Rectal smooth muscle tissue (tissue), 1 donor: ENCODE results near the gene FGGY.

Experiments used
- H3K27ac ChIP-seq: one replicate; pipeline ENCODE4 v1.7.0; 2013; ENCODE audit warnings: low read depth, low read length, inconsistent platforms
- H3K27me3 ChIP-seq: one replicate; pipeline ENCODE4 v1.7.0; 2013; ENCODE audit warnings: low read length; ENCODE audit not compliant: control insufficient read depth, insufficient read depth
- H3K36me3 ChIP-seq: one replicate; pipeline ENCODE4 v1.7.0; 2013; ENCODE audit warnings: low read length; ENCODE audit not compliant: control insufficient read depth, insufficient read depth
- H3K4me1 ChIP-seq: one replicate; pipeline ENCODE4 v1.7.0; 2013; ENCODE audit warnings: low read length; ENCODE audit not compliant: control insufficient read depth, insufficient read depth
- H3K4me3 ChIP-seq: one replicate; pipeline ENCODE4 v1.7.0; 2013; ENCODE audit warnings: low read length
- H3K9ac ChIP-seq: one replicate; pipeline ENCODE4 v1.7.0; 2013; ENCODE audit warnings: low read length

The FGGY gene

DNA sequence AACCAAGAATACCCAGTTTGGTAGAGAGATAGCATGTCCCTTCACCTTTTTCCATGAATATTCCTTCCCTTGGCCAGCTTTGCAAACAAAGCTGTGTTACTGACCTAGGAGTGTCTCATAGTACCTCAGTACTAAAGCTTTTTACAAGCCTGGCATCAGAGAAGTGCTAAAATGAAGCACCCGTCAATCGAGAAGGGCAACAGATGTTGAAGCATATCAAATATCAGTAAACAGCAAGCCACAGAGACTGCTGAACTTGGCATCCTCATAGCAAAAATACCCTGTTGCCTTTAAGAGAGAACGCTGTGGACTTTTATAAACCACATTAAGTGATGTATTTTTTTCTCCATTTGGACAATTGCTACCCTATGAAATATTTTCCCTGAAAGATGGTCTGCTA, 389.3 kb downstream of the FGGY start:
- Histone ChIP-seq H3K36me3 (no peaks in the 10 kb centered on the region), H3K9ac (no peak overlapping the region), H3K4me1 (peaks cover 27% of the 10 kb centered on the region), H3K27ac (no peak overlapping the region), H3K27me3 (no peaks in the 10 kb centered on the region), H3K4me3 (no peak overlapping the region)

DNA sequence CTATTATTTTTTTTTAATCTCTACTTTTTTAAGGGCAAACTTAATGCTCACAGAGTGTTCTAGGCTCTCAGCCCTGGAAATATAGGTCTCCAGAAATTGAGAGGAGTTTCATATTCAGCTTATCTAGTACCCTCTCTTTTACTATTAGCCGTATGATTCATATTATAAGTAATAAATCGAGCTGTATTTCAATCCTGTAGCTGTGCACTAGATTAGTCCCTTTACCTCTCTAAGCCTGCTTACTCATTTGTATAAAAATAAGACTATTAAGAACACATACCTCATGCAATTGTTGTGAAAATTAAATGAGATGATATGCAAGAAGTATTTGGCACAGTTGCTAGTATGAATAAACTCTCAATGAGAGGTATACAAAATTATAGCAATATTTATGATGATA, 389.7 kb downstream of the FGGY start:
- peaks cover 27% of the 10 kb centered on the region for H3K4me1 ChIP-seq
- H3K4me3 ChIP-seq, result no peak overlapping the region
- H3K9ac ChIP-seq, result no peak overlapping the region
- no peaks in the 10 kb centered on the region for H3K36me3 ChIP-seq
- H3K27ac ChIP-seq, result no peak overlapping the region
- no peaks in the 10 kb centered on the region for H3K27me3 ChIP-seq

DNA sequence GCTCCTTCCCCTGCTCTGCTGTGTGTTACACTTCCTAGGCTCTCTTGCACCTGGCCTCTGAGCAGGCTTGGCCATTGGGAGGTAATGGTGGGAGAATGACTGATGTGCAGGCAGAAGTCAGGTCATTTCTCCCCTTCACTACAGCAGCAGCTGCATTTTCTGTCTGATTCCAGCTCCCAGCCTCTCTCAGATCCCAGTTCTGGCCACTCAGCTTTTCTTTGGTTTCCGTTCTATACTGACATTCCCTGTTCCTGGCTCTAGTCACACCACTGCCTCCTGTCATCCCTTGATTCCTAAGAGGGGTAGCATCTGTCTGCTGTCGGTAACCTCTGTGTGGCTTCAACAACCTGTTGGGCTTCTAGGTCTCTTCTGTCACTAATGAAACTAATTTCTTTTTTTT, 390.2 kb downstream of the FGGY start:
- H3K36me3 ChIP-seq, result no peaks in the 10 kb centered on the region
- H3K27ac ChIP-seq, result no peak overlapping the region
- H3K4me1 ChIP-seq, result peaks cover 27% of the 10 kb centered on the region
- no peaks in the 10 kb centered on the region for H3K27me3 ChIP-seq
- H3K9ac ChIP-seq, result no peak overlapping the region
- no peak overlapping the region for H3K4me3 ChIP-seq

DNA sequence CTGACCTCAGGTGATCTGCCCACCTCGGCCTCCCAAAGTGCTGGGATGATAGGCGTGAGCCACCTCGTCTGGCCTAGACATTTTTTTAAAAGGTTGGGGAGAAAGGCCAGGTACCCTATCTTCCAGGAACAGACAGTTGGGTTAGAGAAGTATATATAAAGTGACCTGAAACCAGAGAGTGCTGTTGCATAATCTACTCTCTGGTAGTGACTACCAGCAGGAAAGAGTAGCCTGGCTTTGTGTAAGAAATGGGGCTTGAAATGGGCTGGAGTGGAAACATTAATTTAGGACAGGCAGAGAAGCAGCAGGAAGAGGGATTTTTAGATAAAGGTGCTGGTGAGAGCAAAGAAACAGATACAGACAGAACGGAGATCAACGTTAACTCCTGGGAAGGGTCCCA, 392.1 kb downstream of the FGGY start:
- Histone ChIP-seq H3K4me1 (peaks cover 8% of the 10 kb centered on the region), H3K27ac (no peak overlapping the region), H3K36me3 (no peaks in the 10 kb centered on the region), H3K4me3 (no peak overlapping the region), H3K9ac (no peak overlapping the region), H3K27me3 (no peaks in the 10 kb centered on the region)

DNA sequence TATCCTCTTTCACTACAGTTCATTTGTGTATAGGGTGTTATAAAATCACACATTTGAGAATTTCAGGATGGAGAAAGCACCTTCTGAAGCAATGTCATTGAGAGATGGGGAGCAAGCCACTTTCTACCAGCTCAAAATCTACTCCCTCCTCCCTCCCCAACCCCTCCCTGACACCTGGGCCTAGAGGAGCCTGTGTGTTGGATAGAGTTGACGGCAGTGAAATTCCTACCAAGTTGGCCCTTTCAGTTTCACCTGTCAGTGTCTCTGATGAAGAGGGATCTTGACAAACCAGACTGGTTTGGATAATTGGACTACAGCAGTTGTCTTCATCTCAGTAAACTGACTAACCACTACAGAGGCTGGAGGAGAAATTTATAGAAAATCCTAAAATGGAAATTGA, 392.8 kb downstream of the FGGY start:
- Histone ChIP-seq H3K4me1 (peaks cover 8% of the 10 kb centered on the region), H3K9ac (no peak overlapping the region), H3K27me3 (no peaks in the 10 kb centered on the region), H3K27ac (no peak overlapping the region), H3K36me3 (no peaks in the 10 kb centered on the region), H3K4me3 (no peak overlapping the region)

DNA sequence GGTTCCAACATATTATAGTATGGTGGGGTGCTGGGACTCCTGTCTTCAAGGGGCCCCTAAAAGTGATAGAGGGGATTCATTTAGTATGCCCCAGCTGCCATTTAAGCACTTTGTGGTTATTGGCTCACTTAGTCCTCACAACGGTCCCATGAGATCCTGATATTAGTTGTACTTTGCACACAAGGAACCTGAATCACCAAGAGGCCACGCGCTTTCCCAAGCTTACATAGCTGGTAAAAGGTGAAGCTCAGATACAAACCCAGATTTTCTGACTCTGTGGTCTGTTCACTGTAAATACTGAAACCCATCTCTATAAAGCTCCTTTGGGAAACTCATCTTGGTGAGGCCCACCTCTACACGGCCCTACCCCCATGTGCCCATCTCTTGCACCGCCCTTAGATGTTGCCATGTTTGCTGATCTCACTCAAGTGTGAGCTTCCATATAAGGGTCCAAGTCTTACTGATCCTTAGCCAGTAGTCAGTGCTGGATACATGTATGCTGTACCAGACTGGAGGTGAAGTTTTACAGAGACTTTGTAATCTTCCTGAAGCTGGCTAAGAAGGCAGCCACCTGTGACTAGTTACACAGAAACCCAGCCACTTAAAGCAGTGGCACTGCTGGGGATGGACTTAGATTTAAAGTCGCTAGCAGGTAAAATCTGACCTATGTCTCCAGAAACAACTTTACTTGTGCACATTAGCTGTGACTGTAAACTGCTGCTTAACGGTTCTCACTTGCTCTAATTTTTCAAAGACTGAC, 393.5 kb downstream of the FGGY start:
- H3K4me1 ChIP-seq, result peaks cover 8% of the 10 kb centered on the region
- H3K36me3 ChIP-seq, result no peaks in the 10 kb centered on the region
- H3K9ac ChIP-seq, result no peak overlapping the region
- no peaks in the 10 kb centered on the region for H3K27me3 ChIP-seq
- H3K27ac ChIP-seq, result no peak overlapping the region
- no peak overlapping the region for H3K4me3 ChIP-seq

DNA sequence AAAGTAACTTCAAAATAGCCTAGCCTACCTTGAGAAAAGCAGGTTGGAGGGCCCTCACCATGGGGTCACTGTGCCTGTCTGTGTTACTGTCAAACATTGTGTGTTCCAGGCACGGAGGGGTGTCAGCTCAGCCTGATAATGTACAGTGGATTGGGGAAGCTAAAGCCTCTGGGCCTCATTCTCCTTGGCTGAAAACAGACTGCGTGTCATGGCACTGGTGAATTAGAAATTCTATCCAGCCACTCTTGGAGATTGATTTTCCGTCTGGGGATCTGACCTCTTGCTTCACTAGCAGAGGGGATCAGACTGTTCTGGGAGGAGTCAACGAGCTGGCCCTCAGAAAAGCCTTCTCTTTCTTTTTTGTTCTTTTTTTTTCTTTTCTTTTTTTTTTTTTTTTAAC, 394.4 kb downstream of the FGGY start:
- Histone ChIP-seq H3K4me3 (no peak overlapping the region), H3K36me3 (no peaks in the 10 kb centered on the region), H3K27ac (no peak overlapping the region), H3K27me3 (no peaks in the 10 kb centered on the region), H3K4me1 (peaks cover 6% of the 10 kb centered on the region), H3K9ac (no peak overlapping the region)

DNA sequence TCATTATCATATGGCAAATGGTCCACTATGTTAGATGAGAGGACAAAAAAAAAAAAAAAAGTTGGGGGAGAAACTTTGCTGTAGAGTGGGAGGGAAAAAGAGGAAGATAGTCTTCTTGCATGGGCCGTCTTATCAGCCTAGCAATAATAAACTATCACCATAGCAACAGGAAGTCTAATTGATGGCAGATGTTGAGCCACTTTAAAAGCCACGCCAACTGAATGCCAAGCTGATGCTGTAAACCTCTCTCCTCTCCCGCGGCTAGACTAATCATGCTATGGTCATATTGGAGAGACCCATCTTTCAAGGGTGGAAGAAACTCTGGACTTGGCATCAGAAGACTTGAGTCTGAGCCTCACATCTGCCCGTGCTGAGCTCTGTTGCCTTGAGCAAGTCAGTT, 395.7 kb downstream of the FGGY start:
- Histone ChIP-seq H3K4me1 (peaks cover 2% of the 10 kb centered on the region), H3K27me3 (no peaks in the 10 kb centered on the region), H3K36me3 (no peaks in the 10 kb centered on the region), H3K27ac (no peak overlapping the region), H3K9ac (no peak overlapping the region), H3K4me3 (no peak overlapping the region)

DNA sequence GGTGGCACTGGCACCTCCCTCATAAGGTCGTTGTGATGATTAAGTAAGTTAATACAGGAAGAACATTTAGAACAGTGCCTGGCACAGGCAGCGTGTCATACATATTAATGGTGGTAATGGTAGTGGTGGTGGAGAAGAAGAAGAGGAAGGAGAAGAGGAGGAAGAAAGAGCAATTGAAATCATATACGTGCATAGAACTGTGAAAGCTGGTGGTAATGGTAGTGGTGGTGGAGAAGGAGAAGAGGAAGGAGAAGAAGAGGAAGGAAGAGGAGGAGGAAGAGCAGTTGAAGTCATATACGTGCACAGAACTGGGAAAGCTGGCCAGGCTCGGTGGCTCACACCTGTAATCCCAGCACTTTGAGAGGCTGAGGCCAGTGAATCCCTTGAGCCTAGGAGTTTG, 396.5 kb downstream of the FGGY start:
- Histone ChIP-seq H3K27ac (no peak overlapping the region), H3K9ac (no peak overlapping the region), H3K36me3 (no peaks in the 10 kb centered on the region), H3K27me3 (no peaks in the 10 kb centered on the region), H3K4me3 (no peak overlapping the region), H3K4me1 (peaks cover 3% of the 10 kb centered on the region)

DNA sequence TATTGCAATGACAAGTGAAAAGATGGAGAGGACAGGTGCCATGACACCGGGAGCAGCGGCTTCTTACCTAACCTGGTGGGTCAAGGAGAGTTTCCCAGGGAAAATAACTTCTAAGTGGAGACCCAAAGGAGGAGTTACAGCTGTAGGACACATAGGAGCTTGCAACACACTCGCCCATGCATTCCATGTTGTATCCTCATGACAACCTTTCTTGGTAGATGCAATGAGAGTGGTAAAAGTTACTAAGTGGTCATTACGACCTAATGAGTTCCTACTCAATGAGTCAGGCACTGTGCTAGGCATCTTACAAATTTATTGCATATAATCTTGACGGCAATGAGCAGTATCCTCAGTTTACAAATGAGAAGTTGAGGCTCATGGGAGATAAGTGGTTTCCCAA, 398.4 kb downstream of the FGGY start:
- no peak overlapping the region for H3K4me3 ChIP-seq
- no peak overlapping the region for H3K27ac ChIP-seq
- H3K4me1 ChIP-seq, result peaks cover 7% of the 10 kb centered on the region
- H3K9ac ChIP-seq, result no peak overlapping the region
- H3K36me3 ChIP-seq, result no peaks in the 10 kb centered on the region
- no peaks in the 10 kb centered on the region for H3K27me3 ChIP-seq

DNA sequence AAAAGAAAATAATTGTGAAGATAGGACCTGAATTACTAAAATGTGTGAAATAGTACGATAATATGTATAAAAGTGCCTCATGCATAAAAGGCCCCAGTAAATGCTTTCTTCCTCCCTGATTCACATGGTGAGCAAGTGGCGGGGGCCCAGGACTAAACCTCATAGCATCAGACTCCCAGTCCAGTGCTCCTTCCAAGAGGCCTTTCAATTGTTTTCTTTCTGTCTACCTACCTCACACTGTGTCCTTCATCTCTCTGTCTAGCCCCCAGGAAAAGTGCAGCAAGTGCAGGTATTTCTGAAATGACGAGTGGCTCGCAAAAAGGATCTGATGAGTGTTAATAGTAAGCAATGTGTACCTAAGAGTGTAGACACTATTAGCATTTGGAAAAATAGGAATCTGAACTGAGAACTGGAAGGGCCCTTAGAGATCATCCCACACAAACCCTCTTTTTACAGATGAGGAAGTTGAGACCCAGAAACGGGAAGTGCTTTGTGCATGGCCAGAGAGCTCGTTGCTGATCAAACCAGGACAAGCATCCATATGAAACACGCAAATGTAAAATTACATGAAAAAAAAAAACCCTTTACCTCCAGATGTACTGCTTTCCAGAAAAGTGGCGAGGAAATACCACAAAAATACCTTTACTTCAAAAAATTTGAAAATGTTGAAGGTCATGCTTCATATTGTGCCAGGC, 399.7 kb downstream of the FGGY start:
- Histone ChIP-seq H3K4me1 (peaks cover 7% of the 10 kb centered on the region), H3K9ac (no peak overlapping the region), H3K36me3 (no peaks in the 10 kb centered on the region), H3K4me3 (no peak overlapping the region), H3K27ac (no peak overlapping the region), H3K27me3 (no peaks in the 10 kb centered on the region)

DNA sequence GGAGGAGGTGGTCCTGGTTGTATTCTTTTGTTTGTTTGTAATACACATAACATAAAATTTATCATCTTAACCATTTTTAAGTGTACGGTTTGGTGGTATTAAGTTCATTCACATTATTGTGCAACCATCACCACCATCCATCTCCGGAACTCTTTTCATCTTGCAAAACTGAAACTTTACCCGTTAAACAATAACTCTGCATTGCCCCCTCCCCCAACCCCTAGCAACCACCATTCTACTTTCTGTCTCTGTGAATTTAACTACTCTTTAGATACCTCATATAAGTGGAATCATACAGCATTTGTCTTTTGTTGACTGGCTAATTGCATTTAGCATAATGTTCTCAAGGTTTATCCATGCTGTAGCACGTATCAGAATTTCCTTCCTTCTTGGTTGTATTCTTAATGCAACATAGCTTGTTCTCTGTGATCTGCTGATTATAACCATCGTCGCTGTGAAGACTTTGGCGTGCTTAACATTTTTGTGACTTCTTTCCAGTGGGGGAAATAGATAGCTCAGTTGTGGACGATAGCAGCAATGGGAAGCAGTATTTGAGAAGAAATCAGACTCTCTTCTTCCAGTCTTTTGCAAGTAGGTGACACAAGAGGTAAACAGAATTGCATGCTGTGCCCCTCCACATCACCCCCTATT, 400.4 kb downstream of the FGGY start:
- no peaks in the 10 kb centered on the region for H3K27me3 ChIP-seq
- H3K27ac ChIP-seq, result no peak overlapping the region
- no peaks in the 10 kb centered on the region for H3K36me3 ChIP-seq
- peaks cover 7% of the 10 kb centered on the region for H3K4me1 ChIP-seq
- no peak overlapping the region for H3K9ac ChIP-seq
- H3K4me3 ChIP-seq, result no peak overlapping the region
